NCI-H1105 treated with DMSO at 0.1 percent for 48 hours (cell line): ENCODE measurements around the gene SUSD4.

Source experiments
- DNase-seq: peaks from one replicate; lab custom pipeline; 2025; lab: John Stamatoyannopoulos, UW

Gene SUSD4

DNA sequence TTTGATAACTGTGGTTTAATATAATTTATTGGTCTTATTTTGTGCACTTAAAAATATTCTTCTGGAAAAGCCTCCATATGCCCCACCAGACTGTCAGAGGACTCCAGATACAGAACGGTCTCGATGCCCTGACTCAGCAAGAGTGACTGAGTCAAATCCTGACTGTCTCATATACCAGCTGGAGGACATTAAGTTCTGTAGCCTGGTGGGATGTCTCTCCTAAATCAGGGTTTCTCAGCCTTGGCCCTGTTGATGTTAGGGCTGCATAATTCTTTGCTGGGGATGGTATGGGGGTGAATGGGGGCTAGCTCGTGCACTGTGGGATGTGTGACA lies 153.2 kb downstream of the SUSD4 start:
- DNase-seq, result no peak

DNA sequence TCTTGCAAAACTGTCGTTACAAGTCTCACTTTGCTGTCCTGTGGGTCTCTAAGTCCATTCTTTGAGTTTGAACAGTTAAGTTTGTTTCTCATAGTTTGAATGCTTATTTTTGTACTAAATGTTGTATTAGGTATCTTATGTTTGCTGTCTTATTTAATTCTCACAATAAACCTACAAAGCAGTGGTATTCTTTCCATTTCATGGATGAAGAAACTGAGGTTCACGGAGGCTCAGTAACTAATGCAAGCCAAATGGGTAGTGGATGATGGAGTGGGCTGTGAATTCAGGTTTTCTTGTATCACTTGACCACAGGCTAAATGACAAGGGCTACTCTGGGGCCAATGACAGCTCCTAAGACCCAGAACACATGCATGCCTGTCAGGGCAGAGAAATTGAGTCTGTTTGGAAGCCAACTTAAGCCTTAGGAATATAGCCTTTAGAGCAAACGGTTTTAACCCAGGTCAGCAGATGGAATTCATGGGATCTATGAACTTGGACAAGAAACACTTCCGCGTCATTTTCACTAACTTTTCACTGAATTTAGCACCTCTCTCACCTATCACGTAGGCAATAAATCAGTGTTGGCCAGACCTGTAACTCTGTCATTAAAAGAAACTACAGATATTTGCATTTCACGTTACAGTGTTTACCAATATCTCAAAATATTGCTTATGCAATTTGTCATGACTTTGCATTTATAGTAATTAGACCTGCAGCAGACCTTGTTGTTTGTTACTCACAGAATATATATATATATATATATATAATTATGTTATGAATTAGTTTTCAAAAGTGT lies 153.8 kb downstream of the SUSD4 start:
- no peak for DNase-seq

DNA sequence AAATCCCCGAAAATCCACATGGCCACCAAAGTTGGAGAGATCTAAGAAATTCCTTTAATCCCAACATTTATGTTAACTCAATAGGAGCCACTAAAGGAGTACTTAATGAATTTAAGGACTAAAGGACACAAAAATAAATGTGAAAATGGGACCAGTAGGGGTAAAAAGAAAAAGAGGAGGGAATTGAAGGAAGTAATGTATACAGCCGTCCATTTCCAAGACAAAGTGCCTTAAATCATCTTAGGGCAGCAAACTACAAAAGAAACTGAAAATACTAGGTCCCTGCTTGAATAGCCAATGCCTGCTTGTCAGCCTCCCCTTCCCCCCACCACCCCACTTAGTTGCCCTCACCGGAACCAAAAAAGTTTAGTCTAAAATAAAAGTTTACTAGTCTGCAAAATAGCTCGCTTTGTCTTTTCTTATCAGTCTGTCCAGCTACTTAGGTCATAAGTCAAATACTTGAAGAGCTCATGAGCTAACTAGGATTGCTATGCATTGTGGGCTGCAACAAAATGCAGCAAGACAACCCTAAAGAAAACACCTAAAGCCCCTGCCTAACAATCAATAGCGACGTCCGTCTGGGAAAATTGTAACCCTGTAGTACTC lies 154.6 kb downstream of the SUSD4 start:
- DNase-seq, result no peak

DNA sequence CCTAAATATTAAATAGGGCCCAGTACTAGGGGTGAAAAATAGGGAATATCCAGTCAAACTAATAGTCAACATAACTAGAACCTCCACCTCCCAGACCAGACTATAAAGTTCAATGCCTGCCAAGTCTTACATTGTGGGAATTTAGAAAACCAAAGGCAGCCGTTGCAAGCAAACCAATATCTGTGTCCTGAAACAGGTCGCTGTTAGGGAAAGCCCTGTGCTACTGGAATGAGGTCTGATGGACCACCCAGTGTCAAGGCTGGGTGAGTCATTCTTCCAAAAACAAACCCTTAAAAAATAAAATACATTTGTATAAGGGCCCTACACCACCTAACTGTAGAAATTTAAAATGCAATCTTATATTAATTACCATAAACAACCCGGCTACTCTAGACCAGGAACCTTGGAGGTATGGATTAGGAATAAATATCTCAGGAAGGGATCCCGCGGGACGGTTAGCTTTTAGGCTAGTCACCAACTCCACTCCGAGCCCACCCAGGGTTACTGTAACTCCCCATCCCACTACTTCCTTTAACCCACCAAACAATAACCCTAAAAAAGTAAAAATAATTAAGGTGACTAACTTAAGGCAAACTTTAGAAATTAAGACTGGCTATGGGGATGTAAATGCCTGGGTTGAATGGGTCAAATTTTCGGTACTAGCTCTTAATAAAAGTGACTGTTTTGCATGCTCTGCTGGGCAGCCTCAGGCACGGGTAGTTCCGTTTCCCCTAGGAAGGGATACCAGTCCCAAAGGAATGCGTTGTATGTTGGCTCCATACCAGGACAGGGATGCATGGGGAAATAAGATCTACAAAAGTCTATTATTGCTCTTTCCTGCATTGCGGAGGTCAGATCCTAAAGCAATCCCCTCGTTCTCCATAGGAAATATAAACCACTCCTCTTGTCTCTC lies 155.6 kb downstream of the SUSD4 start:
- DNase-seq, result no peak

DNA sequence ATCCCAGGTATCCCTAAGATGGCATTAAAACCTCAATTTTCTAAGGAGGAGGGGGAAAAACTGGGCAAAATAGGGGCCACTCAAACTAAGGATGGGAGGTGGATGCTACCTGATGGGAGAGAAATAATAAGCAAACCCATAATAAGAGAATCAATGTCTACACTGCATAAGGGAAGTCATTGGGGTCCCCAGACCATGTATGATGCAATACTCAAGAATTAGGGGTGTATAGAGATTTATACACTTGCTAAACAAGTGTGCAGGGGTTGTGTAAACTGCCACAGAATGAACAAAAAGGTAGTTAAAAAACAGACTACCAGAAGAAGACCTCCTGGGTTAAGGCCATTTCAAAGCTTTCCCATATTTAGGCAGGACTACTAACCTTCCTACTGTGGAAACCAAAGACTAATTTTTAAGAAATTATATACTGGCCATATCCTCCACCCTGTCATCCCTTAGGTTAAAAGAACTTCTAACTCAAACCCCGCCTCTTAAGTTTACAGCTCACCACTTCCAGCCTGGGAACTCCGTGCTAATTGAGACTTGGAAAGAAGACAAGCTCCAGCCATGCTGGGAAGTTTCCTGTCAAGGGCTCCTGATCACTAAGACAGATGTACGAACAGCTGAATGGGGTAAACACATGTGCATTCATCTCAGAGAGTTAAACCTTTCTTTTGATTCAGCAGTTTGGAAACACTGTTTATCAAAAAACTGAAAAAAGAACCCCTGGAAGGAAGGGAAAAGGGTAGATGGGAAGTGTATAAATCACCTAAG lies 156.5 kb downstream of the SUSD4 start:
- no peak for DNase-seq

DNA sequence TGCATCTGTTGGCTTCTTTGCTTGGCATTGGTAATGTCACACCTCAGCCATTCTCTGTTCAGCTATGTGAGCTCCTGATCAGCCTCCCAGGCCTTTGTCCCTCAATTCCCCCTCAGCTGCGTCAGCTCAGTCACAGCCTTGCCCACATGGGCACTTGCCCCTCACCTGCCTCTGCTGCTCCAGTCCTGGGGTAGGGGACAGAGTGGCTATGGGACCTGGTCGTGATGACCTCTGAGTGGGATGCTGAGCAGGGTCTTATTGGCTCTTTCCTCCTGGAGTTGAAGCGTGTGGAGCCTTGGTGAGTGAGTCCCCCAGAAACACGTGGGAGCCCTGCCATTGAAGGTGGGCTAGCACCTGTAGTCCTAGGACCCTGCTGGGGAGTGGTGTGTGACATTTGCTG lies 159.6 kb downstream of the SUSD4 start:
- DNase-seq, result no peak

DNA sequence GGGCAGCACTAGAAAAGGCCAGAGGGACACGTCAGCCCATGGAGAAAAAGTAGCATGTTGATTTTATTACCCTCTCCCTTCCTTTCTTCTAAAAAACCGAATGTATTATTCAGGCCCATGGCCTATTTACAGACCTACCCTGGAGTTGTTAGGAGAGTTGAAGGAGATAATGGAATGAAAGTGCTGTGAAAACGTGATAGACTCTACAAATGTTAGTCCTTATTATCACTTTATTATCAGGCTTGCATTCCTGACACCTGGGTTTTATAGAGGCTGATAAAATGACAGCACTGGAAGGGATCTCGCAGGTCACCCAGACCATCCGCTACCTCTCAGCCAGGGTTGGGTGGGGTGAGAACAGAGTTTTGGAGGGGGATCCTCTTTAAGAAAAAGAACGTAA lies 160.3 kb downstream of the SUSD4 start:
- no peak for DNase-seq

DNA sequence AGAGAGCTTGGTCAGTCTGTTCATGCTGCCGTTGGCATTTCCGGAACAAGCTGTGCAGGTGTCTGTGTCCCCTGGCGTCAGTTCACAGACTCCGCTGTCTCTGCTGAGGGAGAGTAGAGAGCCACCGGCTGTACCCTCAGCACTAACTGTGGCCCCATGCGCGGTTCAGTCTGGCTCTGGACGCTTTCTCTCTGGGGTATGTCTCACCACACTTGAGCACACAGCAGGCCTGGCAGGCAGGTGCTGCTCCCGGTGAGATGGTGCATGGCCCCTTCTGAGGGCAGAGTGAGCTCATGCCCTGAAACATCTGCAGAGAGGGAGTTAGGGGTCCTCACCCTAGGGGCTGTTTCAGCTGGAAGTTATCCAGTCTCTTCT lies 161.0 kb downstream of the SUSD4 start:
- DNase-seq, result no peak

DNA sequence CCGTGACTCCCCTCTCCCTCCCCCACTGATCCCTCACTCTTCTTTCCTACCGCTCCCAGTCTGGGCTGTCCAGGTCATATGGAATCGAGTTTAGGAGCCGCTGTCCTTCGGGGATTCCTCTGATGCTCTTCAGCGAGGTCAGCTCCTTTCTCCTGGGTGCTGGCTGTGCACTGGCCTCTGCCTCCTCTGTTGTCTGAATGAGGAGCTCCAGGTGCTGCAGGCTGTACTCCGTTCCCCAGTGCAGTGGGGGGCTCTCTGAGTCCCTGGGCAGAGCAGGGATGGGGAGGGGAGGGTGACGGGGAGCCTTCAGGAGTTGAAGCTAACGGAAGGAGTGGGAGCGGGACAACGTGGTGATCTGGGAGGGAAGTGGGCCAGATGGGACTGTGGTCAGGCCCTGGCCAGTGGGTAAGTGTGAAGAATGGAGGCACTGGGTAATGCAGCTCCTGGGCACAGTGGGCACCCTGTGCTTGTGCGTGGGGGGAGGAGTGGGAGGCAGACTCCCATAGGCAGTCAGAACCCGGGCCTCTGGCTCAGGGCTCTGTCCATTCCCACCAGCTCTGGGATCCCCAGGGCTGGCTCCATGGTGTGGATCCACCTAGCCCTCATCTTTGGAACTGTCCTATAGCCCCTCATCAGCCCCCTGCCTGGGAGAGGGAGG lies 161.5 kb downstream of the SUSD4 start:
- no peak for DNase-seq

DNA sequence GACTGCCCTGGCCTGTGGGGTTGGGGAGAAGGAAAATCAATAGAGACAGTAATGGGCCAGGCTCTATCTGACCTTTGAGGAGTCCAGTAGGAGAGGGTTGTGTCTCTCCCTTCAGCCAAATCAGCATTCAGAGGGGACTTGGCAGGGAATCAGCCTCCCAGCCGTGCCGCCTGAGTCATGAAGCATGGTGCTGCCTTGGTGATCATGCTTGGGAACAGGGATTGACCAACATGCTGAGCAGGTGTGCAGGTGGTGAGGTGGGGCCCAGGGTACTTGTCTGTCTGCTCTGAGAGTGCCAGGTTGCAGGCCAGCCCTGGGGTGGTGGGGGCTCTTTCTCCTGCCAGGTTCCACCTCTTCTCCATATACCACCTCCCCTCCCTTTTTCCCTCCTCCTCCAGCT lies 162.0 kb downstream of the SUSD4 start:
- DNase-seq, result no peak

DNA sequence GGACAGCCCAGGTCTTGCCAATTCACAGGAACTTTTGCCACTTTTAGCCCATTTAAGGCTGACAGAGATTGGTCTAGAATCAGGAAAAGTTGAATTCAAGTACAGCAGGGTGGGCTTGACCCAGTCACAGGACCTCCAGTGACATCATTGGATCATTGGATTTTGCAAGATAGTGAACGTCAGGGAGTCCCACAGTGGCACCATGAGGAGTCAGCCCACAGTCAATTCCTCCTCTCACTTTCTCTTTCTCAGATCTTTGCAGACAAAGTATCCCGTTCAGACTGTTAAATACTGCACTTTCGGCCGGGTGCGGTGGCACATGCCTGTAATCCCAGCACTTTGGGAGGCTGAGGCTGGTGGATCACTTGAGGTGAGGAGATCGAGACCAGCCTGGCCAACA lies 163.1 kb downstream of the SUSD4 start:
- DNase-seq, result no peak

DNA sequence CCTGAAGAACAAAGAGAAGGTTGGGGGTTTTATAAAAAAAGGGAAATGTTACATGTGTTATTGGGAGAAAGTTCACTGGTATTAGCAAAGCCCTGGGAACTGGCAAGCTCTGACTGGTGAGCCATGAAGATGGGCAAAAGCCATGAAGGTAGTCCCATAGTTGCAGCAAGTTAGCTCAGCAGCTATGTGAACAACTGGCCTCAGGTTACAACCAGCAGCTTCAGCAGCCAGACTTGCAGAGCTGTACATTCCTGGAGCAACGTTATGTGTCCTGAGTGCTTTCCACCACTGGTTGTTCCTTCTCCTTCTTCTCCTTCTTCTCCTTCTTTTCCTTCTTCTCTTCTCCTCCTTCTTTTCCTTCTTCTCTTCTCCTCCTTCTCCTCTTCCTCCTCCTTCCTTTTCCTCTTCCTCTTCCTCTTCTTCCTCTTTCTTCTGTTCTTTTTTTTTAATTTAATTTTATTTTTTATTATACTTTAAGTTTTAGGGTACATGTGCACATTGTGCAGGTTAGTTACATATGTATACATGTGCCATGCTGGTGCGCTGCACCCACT lies 164.8 kb downstream of the SUSD4 start:
- DNase-seq, result no peak

DNA sequence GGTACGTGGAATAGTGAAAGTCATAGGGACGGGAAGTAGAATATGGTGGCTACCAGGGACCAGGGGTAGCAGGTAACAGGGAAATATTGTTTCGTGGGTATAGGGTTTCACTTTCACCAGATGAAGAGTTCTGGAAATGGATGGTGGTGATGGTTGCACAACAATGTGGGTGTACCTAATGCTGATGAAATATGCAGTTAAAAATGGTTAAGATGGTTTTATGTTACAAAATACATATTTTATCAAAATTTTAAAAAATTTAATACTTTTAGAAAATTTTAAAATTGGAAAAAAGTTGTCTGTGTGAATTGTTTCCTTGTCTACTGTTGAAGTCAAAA lies 165.4 kb downstream of the SUSD4 start:
- DNase-seq, result no peak

DNA sequence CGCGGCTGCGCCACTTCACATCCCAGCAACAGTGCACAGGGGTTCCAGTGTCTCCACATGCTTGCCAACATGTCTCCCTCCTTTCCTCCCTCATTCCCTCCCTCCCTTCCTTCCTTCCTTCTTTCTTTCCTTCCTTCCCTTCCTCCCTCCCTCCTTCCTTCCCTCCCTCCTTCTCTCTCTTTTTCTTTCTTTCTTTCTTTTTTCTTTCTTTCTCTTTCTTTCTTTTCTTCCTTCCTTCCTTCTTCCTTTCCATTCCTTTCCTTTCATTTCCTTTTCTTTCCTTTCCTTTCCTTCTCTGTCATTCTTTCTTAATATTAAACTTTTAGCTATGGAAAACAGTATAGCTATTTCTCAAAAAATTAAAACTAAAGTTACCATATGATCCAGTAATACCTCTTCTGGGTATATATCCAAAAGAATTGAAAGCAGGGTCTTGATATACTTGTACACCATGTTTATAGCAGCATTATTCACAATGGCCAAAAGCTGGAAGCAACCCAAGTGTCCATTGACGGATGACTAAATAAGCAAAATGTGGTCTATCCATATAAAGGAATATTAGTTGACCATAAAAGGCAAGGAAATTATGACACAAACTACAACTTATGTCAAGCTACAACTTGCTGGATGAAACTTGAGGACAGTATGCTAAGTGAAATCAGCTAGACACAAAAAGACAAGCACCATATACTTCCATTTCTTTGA lies 165.9 kb downstream of the SUSD4 start:
- DNase-seq, result no peak

DNA sequence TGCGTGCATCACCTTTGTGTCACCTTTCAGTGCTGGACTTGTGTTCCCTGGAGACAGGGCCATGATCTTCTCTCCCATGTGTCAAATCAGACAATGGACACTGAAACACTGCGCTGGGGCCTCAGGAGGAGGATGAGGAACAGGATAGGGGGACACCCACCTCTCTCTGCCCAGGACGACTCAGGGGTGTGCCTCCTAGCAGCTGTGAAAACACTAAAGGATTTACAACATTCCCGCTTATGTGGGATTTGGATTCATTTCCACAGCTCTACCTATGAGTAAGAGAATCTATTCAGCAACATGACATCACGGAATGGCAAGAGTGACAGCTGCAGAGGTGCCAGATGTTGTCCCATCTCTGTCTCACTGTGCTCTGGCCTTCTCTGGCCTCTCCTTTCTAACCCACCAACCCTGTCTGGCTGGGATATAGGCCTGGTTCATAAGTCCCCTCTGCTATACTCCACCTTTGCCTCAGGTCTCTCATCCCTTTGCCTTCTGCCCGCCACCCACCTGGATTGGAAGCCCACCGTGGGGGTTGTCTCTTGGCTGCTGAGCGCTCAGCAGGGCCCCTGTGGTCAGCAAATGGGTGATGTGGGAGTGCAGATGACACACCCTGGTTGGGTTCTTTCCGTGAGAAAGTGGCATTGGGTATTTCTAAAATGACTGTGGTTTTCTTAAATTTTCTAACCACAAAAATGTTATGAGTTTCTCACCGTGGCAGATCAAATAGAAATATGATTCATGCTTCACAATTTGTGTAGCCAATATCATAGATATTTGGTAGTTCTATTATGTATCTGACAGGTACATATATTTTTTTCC lies 173.9 kb downstream of the SUSD4 start:
- DNase-seq, result no peak

DNA sequence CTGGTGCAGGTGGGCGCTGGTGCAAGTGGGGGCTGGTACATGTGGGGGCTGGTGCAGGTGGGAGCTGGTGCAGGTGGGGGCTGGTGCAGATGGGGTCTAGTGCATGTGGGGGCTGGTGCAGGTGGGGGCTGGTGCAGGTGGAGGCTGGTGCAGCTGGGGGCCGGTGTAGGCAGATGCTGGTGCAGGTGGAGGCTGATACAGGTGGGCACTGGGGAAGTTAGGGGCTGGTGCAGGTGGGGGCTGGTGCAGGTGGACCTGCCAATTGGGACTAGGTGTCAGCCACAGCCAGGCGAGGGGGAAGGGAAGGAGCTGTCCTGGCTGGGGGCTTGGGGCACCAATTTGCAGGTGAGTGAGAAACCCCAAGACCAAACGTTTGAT lies 174.5 kb downstream of the SUSD4 start:
- no peak for DNase-seq

DNA sequence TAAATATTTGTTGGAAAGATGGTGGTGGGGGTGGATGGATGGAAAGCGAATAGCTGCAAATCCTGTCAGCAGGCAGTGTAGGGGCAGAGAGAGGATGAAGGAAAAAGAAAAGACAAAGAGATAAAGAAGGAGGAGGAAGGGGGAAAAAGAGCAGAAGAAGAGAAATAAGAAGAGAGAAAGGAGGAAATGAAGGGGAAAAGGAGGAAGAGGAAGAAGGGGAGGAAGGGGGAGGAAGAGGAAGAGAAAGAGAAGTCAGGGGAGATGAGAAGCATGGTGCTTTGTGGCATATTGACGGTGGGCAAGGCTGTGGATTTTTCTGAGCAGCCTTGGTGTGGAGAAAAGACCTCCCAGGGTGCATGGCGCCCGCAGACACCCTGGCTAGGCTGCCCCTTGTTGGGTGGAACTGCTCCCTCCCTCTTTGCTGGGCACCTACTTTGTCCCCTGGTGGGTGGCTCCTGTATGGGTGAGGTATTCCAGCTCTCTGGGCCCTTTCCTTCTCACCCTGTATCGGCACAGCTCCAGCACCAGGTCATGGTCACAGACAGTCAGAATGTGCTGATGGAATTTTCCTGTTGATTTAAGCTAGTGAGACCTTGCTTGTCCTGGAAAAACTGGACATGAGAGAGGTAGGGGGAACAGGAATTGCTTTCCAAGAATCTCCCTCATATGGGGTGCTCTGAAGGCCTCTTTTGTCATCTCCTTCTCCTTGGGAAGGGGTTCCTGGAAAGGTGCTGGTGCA lies 175.2 kb downstream of the SUSD4 start:
- no peak for DNase-seq

DNA sequence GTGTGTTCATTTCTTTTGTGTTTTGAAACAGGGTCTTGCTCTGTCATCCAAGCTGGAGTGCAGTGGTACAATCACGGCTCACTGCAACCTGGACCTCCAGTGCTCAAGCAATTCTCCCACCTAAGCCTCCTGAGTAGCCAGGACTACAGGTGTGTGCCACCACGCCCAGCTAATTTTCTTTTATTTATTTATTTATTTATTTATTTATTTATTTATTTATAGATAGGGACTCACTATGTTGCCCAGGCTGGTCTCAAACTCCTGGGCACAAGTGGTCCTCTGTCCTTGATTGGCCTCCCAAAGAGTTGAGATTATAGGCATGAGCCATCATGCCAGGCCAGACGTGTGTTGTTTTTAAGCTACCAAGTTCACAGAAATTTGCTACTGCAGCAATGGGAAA lies 177.2 kb downstream of the SUSD4 start:
- DNase-seq, result no peak

DNA sequence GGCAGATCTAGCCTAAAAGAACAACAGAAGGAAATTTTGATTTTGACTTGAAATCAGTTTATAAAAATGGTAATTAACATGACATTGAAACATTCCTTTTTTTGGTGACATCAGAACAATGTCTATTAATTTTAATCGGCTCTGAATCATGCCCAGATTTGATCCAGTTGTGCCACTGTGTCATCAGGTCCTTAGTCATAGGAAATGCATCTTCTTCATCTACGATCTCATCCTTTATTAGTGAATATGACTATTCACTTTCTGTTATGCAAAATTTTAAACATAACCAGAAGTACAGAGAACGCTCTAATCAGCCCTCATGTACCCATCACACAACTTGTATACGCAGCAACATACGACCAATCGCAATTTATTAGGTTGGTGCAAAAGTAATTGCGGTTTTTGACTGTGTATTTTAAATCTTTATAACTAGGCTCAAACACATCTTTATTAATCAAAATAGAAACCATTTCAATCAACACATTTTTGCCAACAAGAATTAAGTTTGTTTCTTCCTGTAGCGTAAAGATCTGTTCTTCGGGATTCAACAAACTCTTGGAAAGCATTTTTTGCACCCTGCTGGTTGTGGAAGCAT lies 180.6 kb downstream of the SUSD4 start:
- no peak for DNase-seq
